A549 treated with ZK216348 at 1 μM for 4 hours (cell line): ENCODE results near the gene TRPC4AP. TPM values are rescaled to one million over a fixed set of nuclear protein-coding genes. Genes with fewer than 3 reads are reported as not detected.

ENCODE experiments used
- total RNA-seq: library from RNA; stranded (reverse); fragments of 200-300 nt; extraction: Qiagen RNA extraction; gene quantifications from 5 replicates; pipeline ENCODE4 v1.2.3, GENCODE V29; 2022; ENCODE audit warnings: low read depth

TRPC4AP gene
- total RNA-seq: 41.9 to 62.4 TPM (median 61.0 TPM) in 5 replicates

GRCh38 chr20:35092524-35093266 is at the start of gene TRPC4AP:
Gene TRPC4AP, minus strand, starts transcription at chr20:35092807. Its CDS starts 26 bp downstream, at chr20:35092781.

GRCh38 chr20:34955231-34956040 is 137.2 kb downstream of the TRPC4AP start, which contains the start of the genes GSS and MYH7B:
Gene GSS, minus strand, starts transcription at chr20:34955806. Its CDS starts 3,954 bp downstream, at chr20:34951852.
Gene MYH7B, plus strand, starts transcription at chr20:34955868. Its CDS starts 22,138 bp downstream, at chr20:34978006.

Other genes starting within 250 kb of the TRPC4AP start
- gene GGT7, start 220.0 kb downstream of the TRPC4AP start, total RNA-seq: 4.8 to 9.1 TPM (median 7.1 TPM) in 5 replicates
- gene ACSS2, start 216.2 kb downstream of the TRPC4AP start, total RNA-seq: 7.9 to 9.7 TPM (median 9.5 TPM) in 5 replicates
- gene GSS, start 137.0 kb downstream of the TRPC4AP start, total RNA-seq: 50.9 to 58.7 TPM (median 55.9 TPM) in 5 replicates
- gene MYH7B, start 136.9 kb downstream of the TRPC4AP start, total RNA-seq: 0.13 to 0.25 TPM (median 0.18 TPM) in 3 of 5 replicates, not detected in the others
- 43.4 to 53.1 TPM (median 50.7 TPM) in 5 replicates for gene EDEM2, start 54.5 kb upstream of the TRPC4AP start, total RNA-seq
- gene PROCR, start 79.3 kb upstream of the TRPC4AP start, total RNA-seq: 105 to 137 TPM (median 133 TPM) in 5 replicates
- gene MMP24, start 133.9 kb upstream of the TRPC4AP start, total RNA-seq: 16.5 to 27.8 TPM (median 26.2 TPM) in 5 replicates
- 58.0 to 92.7 TPM (median 81.2 TPM) in 5 replicates for gene MMP24OS, start 185.3 kb upstream of the TRPC4AP start, total RNA-seq
- 324 to 430 TPM (median 410 TPM) in 5 replicates for gene EIF6, start 192.0 kb upstream of the TRPC4AP start, total RNA-seq
- gene FAM83C, start 199.6 kb upstream of the TRPC4AP start, total RNA-seq: 0.07 to 0.15 TPM (median 0.12 TPM) in 4 of 5 replicates, not detected in the other